HG03175 (cell line): Measurements from ENCODE around the gene ZC3H12C.

ENCODE experiments used
- ATAC-seq: cut with Tn5 transposase; IDR thresholded peaks from one replicate; pipeline ENCODE4 v1.9.1; 2021; ENCODE audit warnings: mild to moderate bottlenecking, moderate library complexity; ENCODE audit not compliant: unreplicated experiment

Gene ZC3H12C

DNA sequence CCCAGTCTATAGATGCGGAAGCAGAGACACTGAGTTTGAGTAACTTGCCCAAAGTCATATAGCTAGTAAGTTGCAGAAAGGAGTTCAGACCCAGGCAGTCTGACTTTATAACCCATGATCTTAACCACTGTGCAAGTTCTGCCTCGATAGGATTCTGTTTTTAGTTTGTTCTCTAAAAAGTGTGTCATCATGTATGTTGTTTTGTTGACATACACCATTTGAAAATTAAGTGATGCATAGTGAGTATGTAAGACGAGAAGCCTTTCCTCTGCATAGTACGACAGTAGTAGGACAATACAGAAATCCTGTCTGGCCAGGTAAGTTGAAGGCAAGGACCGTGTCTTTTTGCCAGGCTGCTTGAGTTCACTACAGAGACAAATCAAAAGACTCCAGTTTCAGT lies 3.3 kb downstream of the ZC3H12C start:
- ATAC-seq: no peak

GRCh38 chr11:110097459-110098012 lies 4.3 kb downstream of the ZC3H12C start:
- ATAC-seq: no peak

DNA sequence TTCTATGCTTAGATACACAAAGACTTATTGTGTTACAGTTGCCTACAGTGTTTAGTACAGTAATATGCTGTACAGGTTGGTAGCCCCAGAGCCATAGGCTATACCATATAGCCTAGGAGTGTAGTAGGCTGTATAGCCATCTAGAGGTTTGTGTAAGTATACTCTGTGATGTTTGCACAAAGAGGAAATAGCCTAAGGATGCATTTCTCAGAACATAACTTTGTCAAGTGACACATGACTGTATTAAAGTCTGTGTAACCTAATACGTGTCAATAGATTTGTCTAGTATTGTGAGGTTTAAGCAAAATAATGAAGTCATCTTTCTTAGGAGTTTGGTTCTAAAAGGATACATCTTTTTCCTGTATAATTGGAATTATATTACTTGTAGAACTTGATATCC lies 5.5 kb downstream of the ZC3H12C start:
- peak; percentile 81 for ATAC-seq

DNA sequence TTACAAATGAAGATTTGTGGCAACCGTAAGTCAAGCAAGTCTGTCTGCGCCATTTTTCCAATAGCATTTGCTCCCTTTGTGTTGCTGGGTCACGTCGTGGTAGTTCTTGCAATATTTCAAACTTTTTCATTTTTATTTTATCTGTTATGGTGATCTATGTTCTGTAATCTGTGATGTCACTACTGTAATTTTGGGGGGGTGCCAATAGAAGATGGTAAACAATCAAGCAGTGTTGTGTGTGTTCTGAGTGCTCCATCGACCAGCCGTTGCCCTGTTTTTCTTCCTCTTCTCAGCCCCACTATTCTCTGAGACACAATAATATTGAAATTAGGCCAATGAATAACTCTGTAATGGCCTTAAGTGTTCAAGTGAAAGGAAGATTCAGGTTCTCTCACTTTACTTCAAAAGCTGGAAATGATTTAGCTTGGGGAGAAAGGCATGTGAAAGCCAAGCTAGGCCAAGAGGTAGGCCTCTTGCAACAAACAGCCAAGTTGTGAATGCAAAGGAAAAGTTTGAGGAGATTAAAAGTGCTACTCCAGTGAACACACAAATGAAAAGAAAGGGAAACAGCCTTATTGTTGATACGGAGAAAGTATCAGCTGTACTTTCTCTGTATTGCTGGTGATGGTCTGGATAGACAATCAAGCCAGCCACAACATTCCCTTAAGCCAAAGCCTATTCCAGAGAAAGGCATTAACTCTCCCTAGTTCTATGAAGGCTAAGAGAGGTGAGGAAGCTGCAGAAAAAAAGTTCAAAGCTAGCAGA lies 7.5 kb downstream of the ZC3H12C start:
- ATAC-seq: no peak

DNA sequence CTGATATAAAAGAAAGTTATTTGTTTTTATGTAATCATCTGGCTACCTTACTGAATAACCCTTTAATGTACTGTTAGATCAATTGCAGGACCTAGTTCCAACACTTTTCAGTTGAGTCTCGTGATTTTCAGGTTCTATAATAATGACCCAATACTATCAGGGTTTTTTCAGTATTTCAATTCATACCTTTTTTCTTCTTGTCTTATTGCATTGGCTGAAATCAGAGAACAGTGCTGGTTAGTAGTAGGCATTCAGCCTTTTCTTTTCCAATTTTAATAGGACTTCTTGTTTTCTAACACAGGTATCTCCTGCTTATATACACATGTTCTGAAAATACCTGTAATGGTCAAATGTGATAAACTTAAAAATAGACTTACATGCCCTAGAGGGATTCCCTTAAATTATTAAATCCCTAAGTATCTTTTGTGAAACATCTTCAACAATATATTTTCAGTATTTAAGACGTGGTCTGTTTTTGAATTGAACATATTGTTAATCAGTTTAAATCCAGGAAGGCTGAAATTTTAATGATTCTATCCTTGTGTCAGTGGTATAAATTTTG lies 13.6 kb downstream of the ZC3H12C start:
- ATAC-seq: no peak

GRCh38 chr11:110110854-110111253 lies 17.7 kb downstream of the ZC3H12C start:
- no peak for ATAC-seq

- no peak for ATAC-seq
These were observed 19.3 kb downstream of the ZC3H12C start for GRCh38 chr11:110112457-110112856.

- no peak for ATAC-seq
These were observed 20.3 kb downstream of the ZC3H12C start for GRCh38 chr11:110113505-110113904.

GRCh38 chr11:110113973-110114372 lies 20.8 kb downstream of the ZC3H12C start:
- no peak for ATAC-seq

DNA sequence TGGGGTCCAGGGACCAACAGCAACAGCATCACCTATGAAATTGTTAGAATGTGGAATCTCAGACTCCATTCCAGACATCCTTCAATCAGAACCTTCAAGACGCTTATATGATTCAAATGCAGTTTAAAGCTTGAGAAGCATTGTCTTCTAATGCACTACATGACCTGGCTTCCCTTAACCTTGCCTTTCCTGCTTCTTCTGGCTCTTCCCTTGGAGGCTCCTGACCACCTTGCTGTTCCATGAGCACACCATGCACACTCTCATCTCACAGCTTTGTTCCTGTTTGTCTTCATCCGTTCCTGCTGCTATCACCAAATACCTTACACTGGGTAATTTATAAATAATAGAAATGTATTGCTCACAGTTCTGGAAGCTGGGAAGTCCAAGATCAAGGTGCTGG lies 26.1 kb downstream of the ZC3H12C start:
- no peak for ATAC-seq

DNA sequence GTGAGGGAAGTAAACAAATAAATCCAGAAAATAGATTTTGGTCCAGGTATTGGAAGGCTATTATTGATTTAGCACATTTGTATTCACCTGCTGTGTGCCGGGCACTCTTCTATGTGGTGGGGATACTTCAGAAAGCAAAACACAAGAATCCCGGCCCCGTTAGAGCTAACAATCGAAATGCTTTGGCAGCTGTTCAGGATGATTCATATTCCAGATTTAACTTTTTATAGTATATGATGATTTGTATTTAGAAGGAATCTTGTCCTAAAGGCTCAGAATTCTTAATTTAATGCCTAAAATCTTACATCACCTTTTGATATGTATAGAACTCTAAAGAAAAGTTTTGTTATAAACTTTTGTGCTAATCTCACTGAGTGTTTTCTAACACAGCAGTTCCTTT lies 28.0 kb downstream of the ZC3H12C start:
- ATAC-seq: no peak

DNA sequence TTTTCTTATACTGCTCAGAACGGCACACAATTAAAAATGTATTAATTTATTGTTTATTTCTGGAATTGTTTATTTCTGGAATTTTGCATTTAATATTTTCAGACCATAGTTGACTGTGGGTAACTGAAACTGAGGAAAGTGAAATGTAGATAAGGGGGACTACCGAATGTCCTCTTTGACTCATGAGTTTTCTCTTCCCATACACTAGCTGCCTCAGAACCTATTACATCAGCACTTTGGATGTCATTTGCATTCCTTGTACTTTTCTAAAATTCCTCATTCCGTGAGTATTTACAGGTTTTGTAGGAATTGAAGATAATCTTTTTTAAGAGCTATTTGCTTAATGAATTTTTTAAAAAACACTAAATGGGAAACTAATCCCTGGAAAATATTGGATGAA lies 29.8 kb downstream of the ZC3H12C start:
- no peak for ATAC-seq

GRCh38 chr11:110124605-110125004 lies 31.4 kb downstream of the ZC3H12C start:
- ATAC-seq: no peak

GRCh38 chr11:110125632-110126031 lies 32.4 kb downstream of the ZC3H12C start:
- no peak for ATAC-seq

DNA sequence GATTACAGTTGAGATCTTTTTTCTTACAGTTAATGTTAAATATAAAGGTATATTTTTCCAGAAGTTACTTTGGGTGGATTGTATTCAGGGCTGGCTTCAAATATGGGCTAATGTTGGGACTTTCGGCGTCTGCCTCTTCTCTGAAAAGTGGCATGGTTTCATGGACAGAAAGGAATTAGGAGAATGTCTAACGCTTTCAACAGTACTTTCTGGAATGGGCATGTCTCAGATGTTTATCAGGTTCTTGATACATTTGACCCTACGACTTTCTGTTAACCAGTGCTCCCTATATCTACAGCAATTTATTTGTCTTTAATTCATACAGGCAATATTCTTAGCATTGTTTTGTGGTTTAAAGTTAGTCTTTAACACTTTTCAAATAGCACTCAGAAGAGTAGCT lies 33.7 kb downstream of the ZC3H12C start:
- ATAC-seq: no peak

DNA sequence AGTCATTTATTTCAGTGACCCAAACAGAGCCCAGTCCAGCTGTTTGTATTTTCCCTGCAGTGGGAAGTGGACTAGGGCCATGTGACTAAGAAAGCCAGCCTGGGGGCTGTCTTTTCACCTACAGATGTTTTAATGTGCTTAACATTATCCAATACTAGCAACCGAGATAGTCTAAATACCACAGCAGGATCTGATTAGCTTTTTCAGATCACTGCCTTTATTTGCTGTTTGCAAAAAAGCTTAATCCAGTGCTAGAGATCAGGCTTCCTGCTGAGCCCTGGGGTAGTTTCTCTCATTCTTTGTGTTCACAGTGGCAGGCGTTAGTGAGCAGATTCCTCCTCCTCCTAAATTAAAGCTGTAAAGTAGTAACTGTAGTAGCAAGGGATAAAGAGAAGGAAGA lies 35.0 kb downstream of the ZC3H12C start:
- no peak for ATAC-seq

DNA sequence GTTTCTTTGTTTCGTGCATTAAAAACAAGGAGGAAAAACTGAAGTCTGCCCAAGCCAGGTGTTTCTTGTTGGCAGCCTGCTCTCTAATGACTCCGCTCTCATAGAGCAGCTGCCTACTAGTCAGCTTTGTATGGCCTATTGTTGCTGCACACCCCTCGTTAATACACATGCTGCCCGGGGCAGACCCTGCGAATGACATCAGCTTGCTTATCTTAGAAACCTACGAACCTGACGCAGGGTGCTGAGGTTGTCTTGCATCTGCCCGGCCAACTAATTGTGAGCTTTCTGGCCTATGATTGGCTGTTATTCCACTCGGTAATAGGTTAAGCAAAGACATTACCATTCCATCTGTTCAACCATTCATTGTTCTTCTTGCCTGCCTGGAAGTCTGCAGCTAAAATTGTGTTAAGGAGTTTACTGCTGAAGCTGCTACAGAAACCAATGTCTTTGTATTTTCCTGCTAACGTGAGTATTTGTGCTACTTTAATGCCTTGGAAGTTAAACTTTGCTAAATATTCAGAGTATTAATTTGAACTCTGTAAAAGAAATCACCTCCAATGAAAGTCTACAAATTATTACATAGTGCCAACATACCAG lies 37.5 kb downstream of the ZC3H12C start:
- no peak for ATAC-seq

- no peak for ATAC-seq
These were observed 38.4 kb downstream of the ZC3H12C start for GRCh38 chr11:110131386-110132123.

- no peak for ATAC-seq
These were observed 40.0 kb downstream of the ZC3H12C start for GRCh38 chr11:110133160-110133559.

DNA sequence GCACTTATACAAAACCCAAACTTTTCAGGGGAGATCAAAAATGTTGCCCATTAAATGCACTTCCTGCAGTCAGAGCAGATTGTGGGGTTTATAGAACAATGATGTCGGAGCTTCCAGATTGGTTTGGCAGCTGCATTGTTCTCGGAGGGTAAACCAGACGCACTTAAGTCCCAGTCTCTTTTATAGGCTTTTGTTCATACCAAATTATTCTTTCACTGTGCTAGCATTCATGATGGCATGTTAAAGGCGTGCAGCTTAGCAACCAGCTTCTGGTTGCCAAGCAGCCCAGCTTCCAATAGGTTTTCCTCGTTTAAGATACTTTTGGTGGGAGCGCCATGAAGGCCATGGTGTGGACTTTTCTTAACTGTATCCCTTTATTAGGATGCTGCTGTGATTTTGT lies 40.9 kb downstream of the ZC3H12C start:
- ATAC-seq: no peak

DNA sequence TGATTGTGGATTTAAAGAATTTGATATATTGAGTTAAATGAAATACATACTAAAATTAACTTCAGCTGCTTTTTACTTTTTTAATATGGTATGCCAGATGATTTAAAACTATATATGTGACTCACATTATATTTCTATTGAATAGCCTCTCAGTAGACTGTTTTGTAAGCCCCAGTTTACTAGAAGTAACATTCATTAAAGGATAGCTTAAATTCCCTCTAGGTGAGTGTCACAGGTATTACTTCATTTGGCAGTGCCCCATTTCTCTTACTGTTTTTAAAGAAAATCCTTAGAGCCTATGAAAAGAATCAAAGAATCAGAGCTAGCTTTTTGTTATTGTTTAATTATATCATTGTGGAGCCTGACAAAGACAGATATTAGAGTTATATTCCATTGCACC lies 48.6 kb downstream of the ZC3H12C start:
- no peak for ATAC-seq
